Sciatic nerve (tissue), 2 donors: Measurements from ENCODE around the gene TAGAP. TPM values are rescaled to one million over a fixed set of nuclear protein-coding genes. Genes with fewer than 3 reads are reported as not detected.

Experiments used
- ATAC-seq: fragments of 200-7000 bp; cut with Tn5 transposase; one replicate; pipeline ENCODE4 v1.9.1; 2020; ENCODE audit warnings: mild to moderate bottlenecking, moderate library complexity
- DNase-seq: peaks from one replicate; pipeline ENCODE4 v3.0.0-alpha.2; 2020; ENCODE audit warnings: low spot score
- intact Hi-C: fragments of 100-400 bp; cut with DNase I; formaldehyde crosslinking; loops from one replicate; pipeline ENCODE4 v1.14.2; 2022
- total RNA-seq: library from RNA; stranded (reverse); fragmentation: NEBNext Ultra II Directional; extraction: Animal tissue kit (Norgen Biotek cat#: 25700); gene quantifications from one replicate; pipeline ENCODE4 v1.2.1, GENCODE V29; 2021
- donor health status: DM: no; HTN: no; CAD: no.
- donor health status: DM: no; HTN: no; CAD: no.

TAGAP gene
- total RNA-seq, 1 donor from 2014 or later: 8.0 TPM

DNA sequence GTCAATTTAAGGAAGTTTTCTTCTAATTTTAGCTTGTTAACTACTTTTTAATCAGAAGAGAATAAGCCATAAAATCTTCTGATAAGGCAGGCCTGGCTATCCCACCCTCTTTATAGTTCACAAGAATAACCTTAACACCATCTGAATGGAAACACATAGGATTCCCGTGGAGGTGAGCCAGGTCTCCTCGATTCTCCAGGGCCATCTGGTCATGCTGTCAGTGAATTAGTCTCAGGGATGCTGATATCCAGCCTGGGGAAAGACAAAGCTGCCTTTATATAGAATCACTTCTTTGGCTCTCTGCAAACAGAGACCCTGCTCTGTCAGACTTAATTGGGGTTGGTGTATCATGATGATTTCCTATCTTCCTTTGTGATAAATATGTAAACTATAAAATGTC lies 30.1 kb upstream of the TAGAP start:
- intact Hi-C loops: no loop called here
- ATAC-seq (no peak), DNase-seq (no peak)

DNA sequence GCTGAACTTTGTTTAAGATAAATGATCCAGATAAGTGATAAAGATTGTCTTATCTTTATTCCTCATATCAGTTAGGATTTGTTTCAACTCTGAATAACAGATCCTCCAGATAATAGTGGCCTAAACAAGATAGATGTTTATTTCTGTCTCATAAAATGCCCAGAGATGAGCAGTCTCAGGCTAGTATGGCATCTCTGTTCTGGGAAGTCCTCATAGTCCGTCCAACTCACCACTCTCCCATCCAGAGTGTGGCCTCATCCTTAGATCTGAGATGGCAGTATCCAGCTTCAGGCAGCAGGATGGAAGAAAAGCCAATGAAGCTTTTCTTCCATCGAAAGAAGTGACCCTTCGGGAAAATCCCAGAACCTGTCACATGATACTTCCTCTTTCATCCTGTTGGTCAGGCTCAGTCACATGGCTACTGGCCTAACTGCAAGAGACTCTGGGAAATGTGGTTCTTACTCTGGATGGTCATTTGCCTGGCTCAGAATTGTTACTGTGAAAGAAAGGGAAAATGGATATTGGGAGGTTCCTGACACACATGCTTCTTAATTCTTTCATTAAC lies 29.4 kb upstream of the TAGAP start:
- no peak for DNase-seq
- intact Hi-C loops: no loop called here
- peak; percentile 80 for ATAC-seq

DNA sequence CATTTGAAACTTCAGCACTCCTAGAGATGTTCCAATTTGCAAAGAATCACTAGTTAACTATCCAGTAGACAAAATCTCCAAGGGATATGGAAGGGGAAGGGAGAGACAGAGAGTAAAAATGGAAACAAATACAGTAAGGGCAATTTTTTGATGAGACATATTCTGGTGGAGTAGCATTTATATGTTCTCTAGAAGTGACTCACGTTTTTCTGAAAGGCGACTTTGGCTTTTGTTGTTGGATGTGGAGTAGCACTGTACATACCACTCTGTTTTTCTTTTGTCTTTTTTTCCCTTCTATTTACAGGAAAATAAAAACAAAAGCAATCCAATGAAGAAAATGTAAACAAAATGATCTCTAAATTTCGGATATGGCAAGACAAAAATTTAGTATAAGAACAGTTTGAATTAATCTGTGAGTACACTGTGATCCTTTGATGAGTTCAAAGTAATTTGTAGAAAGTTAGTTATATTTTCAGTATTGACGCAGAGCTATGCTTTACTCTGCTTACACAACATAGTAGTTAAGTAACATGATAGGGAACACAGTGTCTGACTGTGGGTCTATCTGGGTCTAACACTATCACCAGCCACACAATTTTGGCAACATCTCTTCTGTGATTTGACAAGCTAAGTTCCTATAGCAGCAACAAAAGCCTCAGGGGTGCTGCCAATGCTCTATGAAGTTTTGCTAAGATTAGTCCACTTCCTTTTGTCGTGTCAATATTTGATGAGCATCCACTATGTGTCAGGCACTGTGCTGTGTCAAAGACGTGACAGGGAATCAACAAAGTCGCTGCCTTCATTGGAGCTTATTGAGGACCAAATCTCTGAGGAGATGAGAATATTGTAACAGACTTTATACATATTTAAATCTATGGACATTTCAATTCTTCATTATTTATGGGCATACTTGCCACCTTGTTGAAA lies 27.3 kb upstream of the TAGAP start:
- ATAC-seq: no peak

DNA sequence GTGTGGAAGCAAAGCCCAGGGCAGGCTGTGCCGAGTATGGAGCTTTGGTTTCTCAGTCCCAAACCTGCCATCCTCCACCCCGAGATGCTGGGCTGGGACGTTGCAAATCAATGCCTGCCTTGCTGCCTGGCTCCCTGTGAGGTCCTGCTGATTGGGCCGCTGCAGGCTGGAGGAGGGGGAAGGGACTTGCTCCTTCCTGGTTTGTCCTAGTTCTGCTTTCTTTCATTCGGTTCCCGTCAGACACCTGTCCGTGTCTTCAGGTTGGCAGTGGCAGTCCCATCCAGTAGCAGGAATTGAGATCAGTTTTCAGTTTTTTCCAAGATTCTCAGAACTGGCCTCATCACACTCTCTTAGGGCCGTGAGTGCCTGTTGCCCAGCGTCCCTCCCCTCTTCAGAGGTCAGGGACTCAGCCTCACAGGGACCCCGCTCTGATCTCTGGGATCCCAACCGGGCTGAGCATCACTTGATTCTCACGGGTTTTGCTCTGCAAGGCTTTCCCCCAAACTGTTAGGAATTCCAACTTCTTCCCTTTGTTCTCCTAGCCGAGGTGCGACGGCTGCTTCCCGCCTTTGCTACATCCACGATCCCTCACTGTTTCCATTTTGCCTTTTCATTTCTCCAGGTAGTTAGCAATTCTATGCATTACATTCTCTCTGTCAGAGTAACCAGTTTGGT lies 24.2 kb upstream of the TAGAP start:
- ATAC-seq: no peak
- DNase-seq: no peak
- intact Hi-C loops: no loop called here

More for the DNA sequence above, 27.3 kb upstream of the TAGAP start:
- intact Hi-C loops: no loop called here
- no peak for DNase-seq

DNA sequence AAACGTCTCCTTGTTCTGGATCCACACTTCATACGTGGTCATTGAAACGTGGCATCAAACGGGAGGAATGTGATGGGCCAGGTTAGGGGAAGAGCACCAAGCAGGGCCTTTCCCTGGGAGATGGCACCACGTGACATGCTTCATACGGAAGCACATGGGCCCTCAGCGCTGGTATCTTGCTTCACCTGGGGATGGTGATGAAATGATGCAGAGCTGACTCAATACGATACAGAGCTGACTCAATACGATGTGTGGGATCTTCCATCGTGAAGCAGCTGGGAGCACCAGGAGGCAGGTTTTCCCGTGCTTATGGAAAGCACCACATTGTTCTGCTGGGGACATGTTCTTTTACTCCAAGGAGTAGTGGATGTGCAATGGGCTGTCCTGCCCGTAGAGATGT lies 22.5 kb upstream of the TAGAP start:
- ATAC-seq (no peak), DNase-seq (no peak)
- intact Hi-C loops: no loop called here

DNA sequence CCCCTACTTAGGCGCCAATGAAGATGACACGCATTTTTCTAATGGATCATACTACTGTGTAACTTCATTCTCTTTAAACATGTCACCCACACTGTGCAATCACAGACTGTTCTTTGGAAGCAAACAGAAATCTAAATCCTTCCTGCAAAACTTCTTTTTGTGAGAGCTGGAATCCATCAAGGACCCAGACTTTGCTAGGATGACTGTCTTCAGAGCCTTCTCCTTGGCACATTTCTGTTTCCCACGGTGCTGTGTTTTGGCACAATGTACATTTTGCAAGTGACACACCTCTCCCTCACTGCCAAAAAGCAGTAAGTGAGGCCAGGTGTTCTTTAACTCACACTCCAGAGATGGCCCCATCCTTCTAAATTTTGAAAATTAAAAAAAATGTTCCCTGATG lies 21.7 kb upstream of the TAGAP start:
- intact Hi-C loops: no loop called here
- ATAC-seq (no peak), DNase-seq (no peak)

DNA sequence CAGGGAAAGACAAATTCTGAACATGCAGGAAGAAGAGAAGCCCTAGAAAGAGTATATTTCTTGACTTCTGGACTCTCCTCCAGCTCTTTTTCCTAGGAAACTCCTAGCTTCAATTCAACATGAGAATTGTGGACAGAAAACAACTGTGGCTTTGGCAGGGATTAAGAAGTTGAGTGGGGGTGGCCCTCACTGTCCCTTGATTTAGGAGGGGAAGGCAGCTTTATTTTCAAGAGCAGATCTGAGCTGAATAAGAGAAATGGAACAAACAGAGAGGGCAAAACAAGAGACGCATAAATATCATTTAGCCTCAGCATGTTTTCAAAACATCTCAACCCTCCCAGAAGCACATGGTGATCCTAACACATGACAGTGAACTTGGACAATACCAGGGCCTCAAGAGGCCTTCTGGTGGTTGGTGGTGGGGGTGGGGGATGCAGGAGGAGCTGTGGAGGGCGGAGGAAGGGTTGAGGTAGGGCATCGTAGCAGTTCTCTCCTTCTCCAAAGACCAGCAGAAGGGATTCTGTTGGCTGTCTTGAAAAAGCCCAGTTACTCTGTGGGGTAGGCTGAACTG lies 21.1 kb upstream of the TAGAP start:
- intact Hi-C loops: no loop called here
- ATAC-seq: peak; percentile 59
- no peak for DNase-seq

DNA sequence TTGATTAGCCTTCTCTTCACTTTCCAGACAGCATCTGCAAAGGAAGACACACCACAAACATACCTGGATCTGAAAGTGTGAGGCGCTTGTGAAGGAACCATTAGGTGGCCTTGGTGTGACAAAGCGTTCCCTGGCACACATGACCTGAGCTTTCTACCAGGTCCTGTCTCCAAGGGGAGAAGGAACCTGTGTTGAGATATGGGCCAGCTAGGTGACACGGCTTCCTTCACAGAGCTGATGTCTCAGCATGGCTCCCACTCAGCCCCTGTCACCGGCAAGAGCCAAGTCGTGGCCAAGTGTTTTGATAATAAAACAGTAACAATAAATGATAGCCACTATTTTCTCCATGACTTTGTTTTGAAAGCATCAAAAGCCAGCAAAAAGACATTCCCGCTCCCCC lies 20.3 kb upstream of the TAGAP start:
- no peak for ATAC-seq
- no peak for DNase-seq
- intact Hi-C loops: no loop called here

DNA sequence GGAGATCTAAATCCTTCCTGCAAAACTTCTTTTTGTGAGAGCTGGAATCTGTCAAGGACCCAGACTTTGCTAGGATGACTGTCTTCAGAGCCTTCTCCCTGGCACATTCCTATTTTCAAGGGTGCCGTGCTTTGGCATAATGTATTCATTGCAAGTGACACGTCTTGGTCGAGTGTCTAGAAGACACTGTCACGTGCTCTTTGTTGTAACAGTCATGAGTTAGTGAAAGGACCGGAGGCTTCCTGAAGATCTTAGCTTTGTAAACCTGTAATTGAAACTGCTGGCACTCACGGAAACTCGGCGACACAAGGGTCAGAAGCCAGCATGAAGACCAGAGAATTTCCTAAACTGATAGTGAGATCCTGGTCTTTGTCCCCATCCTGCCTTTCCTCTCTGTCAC lies 19.7 kb upstream of the TAGAP start:
- ATAC-seq (no peak), DNase-seq (no peak)
- intact Hi-C loops: no loop called here

DNA sequence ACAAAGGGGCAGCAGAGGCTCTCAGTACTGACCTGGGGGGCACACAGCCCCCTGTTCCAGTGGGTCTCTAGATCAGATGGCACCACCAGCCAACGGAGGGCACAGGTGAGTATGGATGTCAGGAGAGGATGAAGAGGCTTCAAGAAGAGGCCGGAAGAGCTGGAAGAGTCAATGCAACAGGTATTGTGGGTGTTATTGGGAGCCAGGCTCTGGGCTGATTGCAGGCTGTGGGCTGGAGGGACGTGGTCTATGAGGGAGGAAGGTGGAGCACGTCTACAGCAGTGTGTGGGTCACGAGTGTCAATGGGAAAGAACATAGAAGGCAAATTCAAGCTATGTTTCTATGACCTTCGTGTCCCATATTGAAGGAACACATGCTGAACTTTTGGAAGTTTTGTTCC lies 18.8 kb upstream of the TAGAP start:
- ATAC-seq: no peak
- no peak for DNase-seq
- intact Hi-C loops: no loop called here

DNA sequence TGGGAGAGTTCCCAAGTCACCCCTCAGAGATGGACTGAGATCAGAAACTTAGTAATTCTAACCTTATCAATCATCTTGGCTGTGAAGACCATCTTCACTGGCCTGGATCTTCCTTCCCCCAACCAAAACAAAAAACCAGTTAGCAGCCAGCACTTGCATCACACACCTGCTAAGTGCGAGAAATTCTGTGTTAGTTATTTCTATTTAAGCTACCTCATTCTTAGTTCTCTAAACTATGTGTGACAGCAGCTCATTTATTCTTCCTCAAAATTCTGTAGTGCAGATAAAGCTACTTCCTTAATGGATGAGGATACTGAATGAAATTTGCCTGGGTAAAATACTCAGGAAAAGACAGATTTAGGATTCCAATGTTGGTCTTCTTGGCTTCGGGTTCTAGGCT lies 18.2 kb upstream of the TAGAP start:
- peak; percentile 40 for ATAC-seq
- intact Hi-C loops: no loop called here
- DNase-seq: no peak

DNA sequence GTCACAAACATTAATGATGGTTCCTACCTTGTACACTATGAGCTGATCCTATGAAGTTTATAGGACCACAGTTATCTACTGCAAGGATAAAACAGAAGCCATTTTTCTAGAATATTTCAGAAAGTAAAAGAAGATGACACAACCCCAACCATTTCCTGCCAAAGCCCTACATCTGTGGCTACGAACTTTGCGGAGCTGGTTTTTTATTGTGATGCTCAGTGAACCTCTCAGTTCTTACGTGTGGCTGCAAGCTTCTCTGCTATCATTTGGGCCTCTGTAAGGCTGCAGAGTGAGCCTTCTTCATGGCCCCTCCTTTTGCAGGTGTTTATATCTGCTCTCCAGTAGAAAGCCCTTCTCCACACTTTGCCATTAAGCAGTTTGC lies 17.8 kb upstream of the TAGAP start:
- no peak for ATAC-seq

DNA sequence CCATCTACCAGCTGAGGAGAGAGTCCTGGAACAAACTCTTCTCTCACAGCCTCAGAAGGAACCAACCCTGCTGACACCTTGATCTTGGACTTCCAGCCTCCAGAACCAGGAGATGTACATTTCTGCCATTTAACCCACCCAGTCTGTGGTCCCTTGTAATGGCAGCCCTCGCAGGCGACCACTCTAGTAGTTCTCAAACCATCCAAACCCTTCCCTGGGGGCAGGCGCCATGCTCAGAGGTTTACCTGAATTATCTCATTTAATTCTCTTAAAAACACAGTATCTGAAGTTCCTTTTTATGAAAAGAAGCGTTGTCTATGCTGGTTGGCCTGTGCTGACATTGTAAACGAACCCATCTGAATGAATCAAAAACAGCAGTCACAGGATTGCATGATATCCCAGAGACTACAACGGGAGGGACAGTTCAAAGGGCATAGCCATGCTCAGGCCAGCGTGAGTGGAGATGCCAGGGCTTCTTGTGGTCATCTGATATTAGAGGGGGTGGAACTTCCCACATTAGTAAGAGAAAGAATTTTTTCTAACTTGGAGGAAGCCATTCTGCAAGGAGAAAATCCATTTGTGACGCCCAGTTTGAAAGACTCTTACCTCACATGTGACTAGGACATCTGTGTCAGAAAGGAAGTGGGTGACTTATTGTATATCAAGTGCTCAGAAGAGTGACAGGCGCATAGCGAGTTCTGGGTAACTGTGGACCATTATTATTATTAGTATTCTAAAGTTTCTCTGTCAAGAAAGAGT lies 17.2 kb upstream of the TAGAP start:
- intact Hi-C loops: no loop called here
- ATAC-seq (peak; percentile 53), DNase-seq (no peak)

More for the DNA sequence above, 17.8 kb upstream of the TAGAP start:
- intact Hi-C loops: no loop called here
- no peak for DNase-seq

DNA sequence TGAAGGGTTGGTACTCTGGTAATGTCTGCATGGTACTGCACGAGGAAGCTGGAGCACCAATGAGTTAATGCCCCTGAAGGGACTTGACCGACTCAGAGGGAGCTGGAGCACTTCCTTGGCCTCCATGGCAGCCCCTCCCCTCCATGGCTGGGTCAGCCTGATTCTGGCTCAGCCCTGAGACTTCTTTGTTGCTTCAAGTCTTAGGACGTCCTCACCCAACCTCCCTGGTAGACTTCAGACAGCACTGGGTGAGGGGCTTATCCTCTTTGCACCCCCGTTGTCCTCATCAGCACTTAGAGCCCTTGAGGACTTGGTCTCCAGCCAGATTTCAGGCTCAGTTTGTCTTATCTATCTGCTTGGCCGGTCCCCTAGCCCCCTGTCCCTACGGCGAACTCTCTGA lies 16.4 kb upstream of the TAGAP start:
- DNase-seq (no peak), ATAC-seq (no peak)
- intact Hi-C loops: no loop called here

DNA sequence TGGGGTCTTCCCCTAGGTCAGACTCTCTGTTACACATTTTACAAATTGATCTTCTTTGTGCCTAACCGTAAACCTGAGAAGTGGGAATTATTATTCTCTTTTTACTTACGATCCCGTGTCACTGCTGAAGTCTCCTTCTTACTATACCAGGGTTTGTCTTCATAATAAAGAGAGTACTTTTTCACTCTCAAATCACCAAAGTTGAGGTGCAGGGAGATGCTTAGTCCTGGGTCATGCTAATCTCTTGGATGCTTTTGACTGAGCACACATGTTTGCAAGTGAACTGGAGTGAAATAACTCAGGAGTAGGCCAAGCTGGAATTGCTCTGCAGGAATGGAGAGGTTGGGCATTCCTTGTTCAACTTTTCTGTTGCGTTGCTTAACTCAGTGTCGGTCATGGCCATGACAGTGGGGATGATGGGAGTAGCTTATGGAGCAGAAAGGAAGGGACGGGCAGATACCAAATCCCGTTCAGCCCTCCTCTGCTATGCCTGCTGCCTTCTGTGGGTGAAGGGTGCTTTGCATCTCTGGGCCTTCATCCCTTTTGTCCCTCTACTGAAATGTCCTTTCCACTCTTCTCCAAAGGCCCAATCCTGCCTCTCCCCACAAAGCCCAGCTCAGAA lies 15.2 kb upstream of the TAGAP start:
- intact Hi-C loops: no loop called here
- DNase-seq (no peak), ATAC-seq (no peak)

DNA sequence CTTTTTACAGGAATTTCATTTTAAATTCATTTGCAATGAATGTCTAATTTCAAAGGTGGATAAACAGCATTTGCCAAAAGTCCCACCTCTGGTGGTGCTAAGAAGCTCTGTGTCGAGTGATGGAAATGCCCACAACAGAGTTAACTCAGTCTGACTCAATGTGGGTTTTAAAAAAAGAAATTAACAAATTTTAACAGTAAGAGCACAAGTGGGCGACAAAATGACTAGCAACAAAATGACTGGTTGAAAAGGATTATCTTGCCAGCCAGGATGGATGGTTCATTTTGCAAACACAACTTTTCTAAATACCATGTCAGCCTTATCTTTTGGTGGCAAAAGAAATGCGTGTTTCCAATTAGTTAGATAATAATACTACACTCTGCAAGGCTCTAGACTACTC lies 14.3 kb upstream of the TAGAP start:
- intact Hi-C loops: no loop called here
- ATAC-seq (no peak), DNase-seq (no peak)

DNA sequence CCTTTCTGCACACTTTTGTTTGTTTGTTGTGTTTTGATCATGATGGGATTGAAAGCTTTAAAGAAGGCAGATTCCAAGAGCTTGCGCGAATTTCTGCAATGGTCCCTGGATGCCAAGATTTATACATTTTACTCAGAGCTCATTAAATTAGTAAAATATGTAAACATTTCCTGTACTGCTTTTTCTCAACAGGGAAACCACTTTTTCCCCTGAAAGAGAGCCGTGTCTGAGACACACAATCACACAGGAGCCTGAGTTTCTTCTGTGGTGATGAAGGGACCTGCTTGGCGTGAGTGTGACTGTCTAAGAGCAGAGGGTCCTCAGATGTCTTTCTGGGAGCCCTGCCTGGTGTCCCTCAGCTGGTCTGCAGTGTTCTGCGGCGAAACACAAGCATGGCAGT lies 12.1 kb upstream of the TAGAP start:
- DNase-seq (no peak), ATAC-seq (no peak)
- intact Hi-C loops: no loop called here

DNA sequence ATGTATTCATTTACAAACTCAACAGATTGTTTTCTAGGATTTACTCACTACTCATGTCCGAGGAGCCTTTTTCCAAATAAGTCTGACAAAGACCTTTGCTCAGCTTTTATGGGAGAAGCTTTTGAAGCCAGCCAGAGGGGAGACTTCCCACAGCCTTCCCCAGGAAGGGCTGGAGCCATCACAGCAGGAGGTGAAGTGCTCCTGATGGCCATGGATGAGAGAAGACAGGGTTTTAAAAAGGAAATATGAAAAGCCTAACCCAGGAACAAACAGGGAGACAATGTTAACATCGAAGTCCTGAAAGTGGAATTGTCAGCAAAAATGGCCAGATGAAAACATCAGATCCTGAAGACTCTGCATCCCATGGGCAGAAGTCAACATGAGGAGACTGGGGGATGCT lies 11.6 kb upstream of the TAGAP start:
- intact Hi-C loops: no loop called here
- DNase-seq: no peak
- no peak for ATAC-seq

DNA sequence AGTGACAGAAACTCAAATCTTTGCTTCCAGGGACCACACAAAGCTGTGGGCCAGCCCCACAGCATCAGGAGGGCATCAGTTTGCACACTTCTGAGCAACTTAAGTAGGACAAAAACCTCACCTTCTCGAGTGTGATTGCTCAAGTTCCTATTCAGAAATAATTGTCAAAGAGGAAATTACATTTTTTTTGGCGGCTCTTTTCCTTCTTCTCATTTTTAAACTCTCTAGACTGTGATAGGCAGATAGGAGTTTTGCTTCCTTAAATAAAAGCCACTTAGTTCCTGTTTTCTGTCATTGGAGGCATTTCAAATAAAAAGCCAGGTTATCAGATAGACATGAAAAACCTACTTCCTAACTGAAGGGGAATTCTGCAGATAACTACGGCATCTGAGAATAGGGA lies 11.2 kb upstream of the TAGAP start:
- intact Hi-C loops: no loop called here
- ATAC-seq: peak; percentile 51
- DNase-seq: no peak
